K562 (cell line): Measurements from ENCODE around the gene PLXNB1.

Experiments used
- BHLHE40 ChIP-seq: IDR thresholded peaks from 2 replicates; pipeline ENCODE4 v1.6.1; 2011; ENCODE audit warnings: low read length, improper control_type of control experiment
- CREB3 ChIP-seq: fragments of 450-650 bp; conservative IDR thresholded peaks from 2 replicates; pipeline ENCODE4 v1.6.1; 2016; ENCODE audit warnings: missing genetic modification characterization, low read depth, mild to moderate bottlenecking, missing compliant biosample characterization, moderate library complexity
- CREBBP ChIP-seq: IDR thresholded peaks from one replicate; pipeline ENCODE4 v1.6.1; 2012; ENCODE audit warnings: low read depth, mild to moderate bottlenecking, control low read depth, inconsistent platforms, low read length
- CTCF ChIP-seq, 3 experiments: IDR thresholded peaks in 2 of 3; conservative IDR thresholded peaks in 1 of 3; 2 replicates each; pipeline ENCODE4 v1.5.1; 2011 to 2012; ENCODE audit warnings: low read length in 3 of 3, mild to moderate bottlenecking in 3 of 3, control low read depth in 2 of 3, improper control_type of control experiment in 1 of 3, inconsistent platforms in 1 of 3, low read depth in 1 of 3, mixed read lengths in 1 of 3, moderate library complexity in 1 of 3; ENCODE audit not compliant: insufficient read depth in 2 of 3
- ETV6 ChIP-seq, 3 experiments: fragments of 150-350 bp in 1 of 3; sonication (generic) in 1 of 3; formaldehyde crosslinking in 1 of 3; IDR thresholded peaks; 2 replicates each; pipeline versions ENCODE4 v1.6.1 to v1.8.0; 2014 to 2022; ENCODE audit warnings: borderline replicate concordance in 2 of 3, low read depth in 2 of 3, antibody characterized with exemption in 1 of 3, low read length in 1 of 3, mild to moderate bottlenecking in 1 of 3, missing genetic modification reagents in 1 of 3
- FOXP1 ChIP-seq: sonication (generic); formaldehyde crosslinking; IDR thresholded peaks from 2 replicates; pipeline ENCODE4 v1.8.0; 2022; ENCODE audit warnings: mild to moderate bottlenecking, missing genetic modification reagents
- NFE2 ChIP-seq: IDR thresholded peaks from 2 replicates; pipeline ENCODE4 v1.6.1; 2014; ENCODE audit warnings: antibody characterized with exemption, low read depth
- PHF20 ChIP-seq: fragments of 450-650 bp; IDR thresholded peaks from 2 replicates; pipeline ENCODE4 v1.6.1; 2018; ENCODE audit not compliant: partially characterized antibody
- POLR2A ChIP-seq: fragments of 450-650 bp; conservative IDR thresholded peaks from 2 replicates; pipeline ENCODE4 v1.6.1; 2016
- POLR2AphosphoS5 ChIP-seq: IDR thresholded peaks from 2 replicates; pipeline ENCODE4 v1.6.1; 2011; ENCODE audit warnings: mild to moderate bottlenecking, low read depth, low read length, moderate library complexity; ENCODE audit not compliant: control insufficient read depth, insufficient read depth
- REST ChIP-seq, 2 experiments: fragments of 450-650 bp; formaldehyde crosslinking in 1 of 2; IDR thresholded peaks; 2 replicates each; pipeline versions ENCODE4 v1.4.0 to v1.6.1; 2014 to 2020; ENCODE audit warnings: mild to moderate bottlenecking in 2 of 2, borderline replicate concordance in 1 of 2, low read depth in 1 of 2
- RFX1 ChIP-seq: fragments of 450-650 bp; IDR thresholded peaks from 2 replicates; pipeline ENCODE4 v1.6.1; 2016; ENCODE audit warnings: mild to moderate bottlenecking, moderate library complexity
- USF1 ChIP-seq: sonication (generic); formaldehyde crosslinking; IDR thresholded peaks from 2 replicates; pipeline ENCODE4 v1.9.0; 2022; ENCODE audit warnings: mild to moderate bottlenecking, missing genetic modification reagents
- ZNF217 ChIP-seq: sonication (generic); formaldehyde crosslinking; IDR thresholded peaks from 2 replicates; pipeline ENCODE4 v1.8.0; 2022; ENCODE audit warnings: mild to moderate bottlenecking, missing genetic modification reagents

GRCh38 chr3:48394391-48394790 lies 35.5 kb downstream of the PLXNB1 start:
- TF ChIP-seq BHLHE40 (no peak), CREBBP (no peak), POLR2A (no peak), RFX1 (no peak), CTCF (IDR thresholded peaks at IDR 0.05 in 2 of 3, conservative IDR thresholded peaks at IDR 0.05 in 1 of 3; ENCODE audit: insufficient read depth in 2 of 3, low read depth in 1 of 3, low read length in 3 of 3) (no peak), USF1 (no peak), CREB3 (tag) (no peak), FOXP1 (CRISPR knock-in tag) (no peak), POLR2AphosphoS5 (no peak), ETV6 (IDR thresholded peaks at IDR 0.05; ENCODE audit: borderline replicate concordance in 1 of 2, low read depth in 2 of 2, low read length in 1 of 2) (no peak), ETV6 (CRISPR knock-in tag; IDR thresholded peaks at IDR 0.05; ENCODE audit: borderline replicate concordance) (no peak), REST (IDR thresholded peaks at IDR 0.05; ENCODE audit: borderline replicate concordance) (no peak), REST (CRISPR knock-in tag; IDR thresholded peaks at IDR 0.05; ENCODE audit: low read depth) (no peak), PHF20 (no peak), NFE2 (no peak), ZNF217 (CRISPR knock-in tag) (no peak)
